Measurements from ENCODE around the gene ABCC1.

GRCh38 chr16:16092925-16093627 is 143.7 kb downstream of the ABCC1 start:
- TF ChIP-seq CTCF (IDR thresholded peaks at IDR 0.05; ENCODE audit: low read depth, low read length) (no peak), EZH2phosphoT487 (IDR thresholded peaks at IDR 0.05; ENCODE audit: low read depth) (no peak)
